GM21825 (cell line): ENCODE measurements around the gene CD2.

Experiments used
- ATAC-seq: cut with Tn5 transposase; IDR thresholded peaks from one replicate; pipeline ENCODE4 v1.9.1; 2021; ENCODE audit warnings: mild to moderate bottlenecking, moderate library complexity; ENCODE audit not compliant: unreplicated experiment

Gene CD2

DNA sequence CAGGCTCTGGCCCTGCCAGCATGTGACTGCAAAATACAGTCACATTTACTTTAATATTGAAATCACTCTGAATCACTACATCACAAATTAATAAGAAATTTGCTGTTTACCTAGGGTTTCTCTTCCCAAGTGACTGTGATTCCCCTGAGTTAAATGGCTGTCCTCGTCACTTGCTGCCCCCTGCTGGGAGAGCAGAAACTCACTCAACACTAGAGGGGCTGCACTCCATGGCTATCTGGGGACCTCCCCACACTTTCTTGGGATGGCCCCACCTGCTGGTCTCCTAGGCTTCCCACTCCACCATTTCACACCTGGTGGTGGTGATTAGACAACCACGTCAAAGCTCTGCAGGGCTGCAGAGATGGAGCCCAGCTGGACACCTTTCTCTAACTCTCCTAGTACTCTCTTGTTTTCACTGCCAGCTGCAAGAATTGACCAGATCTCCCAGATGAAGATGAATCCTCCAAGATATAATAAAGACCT, 63.4 kb downstream of the CD2 start:
- no peak for ATAC-seq
